A549 (cell line): ENCODE measurements around the gene TSGA10. TPM values are rescaled to one million over a fixed set of nuclear protein-coding genes. Genes with fewer than 3 reads are reported as not detected.

Source experiments
- ATAC-seq, 2 experiments: fragments of 200-7000 bp in 1 of 2; fragments of >200 bp in 1 of 2; cut with Nextera tagmentation in 1 of 2; cut with Tn5 transposase in 1 of 2; 3 replicates each; pipeline versions ENCODE4 v1.8.0 to v1.9.1; 2018 to 2020; ENCODE audit warnings: mild to moderate bottlenecking in 1 of 2, moderate library complexity in 1 of 2
- CTCF ChIA-PET: fragments of 300-600 bp; sonication (Branson Sonifier 250); formaldehyde crosslinking; extraction: SDS; loops from one replicate; lab custom pipeline; 2021; ENCODE audit warnings: antibody characterized with exemption, inconsistent platforms; lab: Yijun Ruan, JAX
- POLR2A ChIA-PET: fragments of 350-600 bp; formaldehyde crosslinking; extraction: SDS; loops from one replicate; lab custom pipeline; 2021; ENCODE audit warnings: antibody characterized with exemption, inconsistent platforms; lab: Yijun Ruan, JAX
- DNase-seq, 2 experiments: peaks; one replicate each; pipeline versions ENCODE4 v3.0.0 to v3.0.0-alpha.2; 2011 to 2016; ENCODE audit warnings: low read depth in 1 of 2, low spot score in 1 of 2
- FAIRE-seq: peaks from 2 replicates; lab custom pipeline; 2011; peaks lifted over from hg19 to GRCh38; lab: Jason Lieb, UNC
- H3K27ac ChIP-seq, 2 experiments: fragments of >200 bp; sonication (Bioruptor Twin); formaldehyde crosslinking; 3 replicates each; pipeline ENCODE4 v1.5.1; 2016 to 2017
- H3K4me1 ChIP-seq: fragments of >200 bp; sonication (Bioruptor Twin); formaldehyde crosslinking; 3 replicates; pipeline ENCODE4 v1.6.1; 2016
- H3K4me2 ChIP-seq: fragments of >200 bp; sonication (Bioruptor Twin); formaldehyde crosslinking; 3 replicates; pipeline ENCODE4 v1.6.1; 2016
- H3K4me3 ChIP-seq: fragments of >200 bp; sonication (Bioruptor Twin); formaldehyde crosslinking; 3 replicates; pipeline ENCODE4 v1.5.1; 2016
- H3K9me3 ChIP-seq: fragments of >200 bp; sonication (Bioruptor Twin); formaldehyde crosslinking; 3 replicates; pipeline ENCODE4 v1.6.1; 2016
- BHLHE40 ChIP-seq: IDR thresholded peaks from 2 replicates; pipeline ENCODE4 v1.6.1; 2012; ENCODE audit warnings: low read depth, low read length, inconsistent platforms
- CBX2 ChIP-seq: fragments of 200-600 bp; sonication (generic); IDR thresholded peaks from 2 replicates; pipeline ENCODE4 v1.6.1; 2016; ENCODE audit warnings: low read depth, mild to moderate bottlenecking, borderline replicate concordance
- CHD2 ChIP-seq: fragments of 150-350 bp; IDR thresholded peaks from 2 replicates; pipeline ENCODE4 v1.6.1; 2014; ENCODE audit warnings: low read length; ENCODE audit not compliant: partially characterized antibody
- CHD4 ChIP-seq: fragments of 200-600 bp; sonication (generic); IDR thresholded peaks from 2 replicates; pipeline ENCODE4 v1.6.1; 2016; ENCODE audit warnings: antibody characterized with exemption, mild to moderate bottlenecking, borderline replicate concordance
- EP300 ChIP-seq, 2 experiments: fragments of >200 bp; sonication (Bioruptor Twin); formaldehyde crosslinking; IDR thresholded peaks; 2 replicates in 1 of 2; 3 replicates in 1 of 2; pipeline ENCODE4 v1.6.1; 2016 to 2017
- FOSB ChIP-seq: fragments of 250-450 bp; sonication (Bioruptor Pico); IDR thresholded peaks from 2 replicates; pipeline ENCODE4 v1.5.0; 2020; ENCODE audit warnings: mild to moderate bottlenecking, moderate library complexity
- HEYL ChIP-seq: fragments of 250-450 bp; sonication (Bioruptor Pico); IDR thresholded peaks from 2 replicates; pipeline ENCODE4 v1.8.0; 2021; ENCODE audit warnings: mild to moderate bottlenecking, moderate library complexity
- HOXA7 ChIP-seq: fragments of 250-450 bp; sonication (Bioruptor Pico); IDR thresholded peaks from 2 replicates; pipeline ENCODE4 v1.5.0; 2020; ENCODE audit warnings: mild to moderate bottlenecking, moderate library complexity
- HOXB5 ChIP-seq: fragments of 250-450 bp; sonication (Bioruptor Pico); IDR thresholded peaks from 2 replicates; pipeline ENCODE4 v1.5.0; 2020; ENCODE audit warnings: mild to moderate bottlenecking, moderate library complexity
- JUN ChIP-seq, 2 experiments: fragments of >200 bp; sonication (Bioruptor Twin); formaldehyde crosslinking; IDR thresholded peaks; 2 replicates in 1 of 2; 3 replicates in 1 of 2; pipeline ENCODE4 v1.6.1; 2016 to 2017
- MAFK ChIP-seq: fragments of 450-650 bp; IDR thresholded peaks from 2 replicates; pipeline ENCODE4 v1.6.1; 2014; ENCODE audit not compliant: partially characterized antibody
- MAZ ChIP-seq: fragments of 150-350 bp; IDR thresholded peaks from 2 replicates; pipeline ENCODE4 v1.6.1; 2014; ENCODE audit warnings: antibody characterized with exemption, low read depth, low read length, borderline replicate concordance
- MYC ChIP-seq: IDR thresholded peaks from 2 replicates; pipeline ENCODE4 v1.6.1; 2012; ENCODE audit warnings: mild to moderate bottlenecking, inconsistent platforms, low read length, improper control_type of control experiment, borderline replicate concordance
- NFE2L2 ChIP-seq: fragments of 150-350 bp; conservative IDR thresholded peaks from 2 replicates; pipeline ENCODE4 v1.6.1; 2014; ENCODE audit warnings: low read length
- NR3C1 ChIP-seq: fragments of >200 bp; sonication (Bioruptor Twin); formaldehyde crosslinking; IDR thresholded peaks from 3 replicates; pipeline ENCODE4 v1.6.1; 2017
- PHF8 ChIP-seq: fragments of 200-600 bp; sonication (generic); IDR thresholded peaks from 2 replicates; pipeline ENCODE4 v1.6.1; 2016; ENCODE audit warnings: low read depth, mild to moderate bottlenecking, antibody characterized with exemption, moderate library complexity, borderline replicate concordance
- RAD21 ChIP-seq, 2 experiments: fragments of >200 bp in 1 of 2; sonication (Bioruptor Twin) in 1 of 2; formaldehyde crosslinking in 1 of 2; IDR thresholded peaks in 1 of 2; conservative IDR thresholded peaks in 1 of 2; 2 replicates in 1 of 2; 3 replicates in 1 of 2; pipeline ENCODE4 v1.6.1; 2012 to 2018; ENCODE audit warnings: inconsistent platforms in 1 of 2
- RNF2 ChIP-seq: fragments of 200-600 bp; sonication (generic); IDR thresholded peaks from 2 replicates; pipeline ENCODE4 v1.6.1; 2016; ENCODE audit warnings: low read depth, mild to moderate bottlenecking, antibody characterized with exemption, moderate library complexity, borderline replicate concordance
- SREBF2 ChIP-seq: fragments of 450-650 bp; IDR thresholded peaks from 2 replicates; pipeline ENCODE4 v1.6.1; 2014; ENCODE audit warnings: mild to moderate bottlenecking, moderate library complexity
- TP53 ChIP-seq: fragments of 250-450 bp; sonication (Bioruptor Pico); IDR thresholded peaks from 2 replicates; pipeline ENCODE4 v1.5.0; 2021; ENCODE audit warnings: mild to moderate bottlenecking, moderate library complexity
- WGBS: methylation state at CpG from one replicate; pipeline ENCODE4 v1.1.6; 2017; ENCODE audit errors: missing lambda C conversion rate; 5-methylcytosine and 5-hydroxymethylcytosine counted together
- polyA plus RNA-seq, 4 experiments: library from polyadenylated mRNA; depleted of rRNA in 3 of 4; stranded (reverse); fragments of >200 nt; fragmentation: RNase III in 1 of 4; extraction: RNeasy Plus Mini Kit Qiagen cat#74134 plus additional on column Dnase treatment in 1 of 4; gene quantifications; 2 replicates in 3 of 4; 3 replicates in 1 of 4; pipeline ENCODE4 v1.2.3, GENCODE V29; 2011 to 2017
- small RNA-seq, 6 experiments: library from RNA; depleted of rRNA; stranded (forward); fragments of <200 nt; gene quantifications; one replicate each; pipeline ENCODE3, GENCODE V24; 2012
- TF ChIP-seq, protein P1 (sequence below): fragments of 250-450 bp; sonication (Bioruptor Pico); IDR thresholded peaks from 2 replicates; pipeline ENCODE4 v1.5.0; 2021; ENCODE audit warnings: mild to moderate bottlenecking, moderate library complexity, borderline replicate concordance
- TF ChIP-seq, protein P2 (sequence below): fragments of >200 bp; sonication (Bioruptor Twin); formaldehyde crosslinking; IDR thresholded peaks from 3 replicates; pipeline ENCODE4 v1.5.1; 2016
- TF ChIP-seq, protein P3 (sequence below): IDR thresholded peaks from 2 replicates; pipeline ENCODE4 v1.6.1; 2012; ENCODE audit warnings: low read depth, borderline replicate concordance

Gene TSGA10
- polyA plus RNA-seq, 2 of the 4 experiments (the other 2 are of a cell fraction): 4.2 to 4.3 TPM

DNA sequence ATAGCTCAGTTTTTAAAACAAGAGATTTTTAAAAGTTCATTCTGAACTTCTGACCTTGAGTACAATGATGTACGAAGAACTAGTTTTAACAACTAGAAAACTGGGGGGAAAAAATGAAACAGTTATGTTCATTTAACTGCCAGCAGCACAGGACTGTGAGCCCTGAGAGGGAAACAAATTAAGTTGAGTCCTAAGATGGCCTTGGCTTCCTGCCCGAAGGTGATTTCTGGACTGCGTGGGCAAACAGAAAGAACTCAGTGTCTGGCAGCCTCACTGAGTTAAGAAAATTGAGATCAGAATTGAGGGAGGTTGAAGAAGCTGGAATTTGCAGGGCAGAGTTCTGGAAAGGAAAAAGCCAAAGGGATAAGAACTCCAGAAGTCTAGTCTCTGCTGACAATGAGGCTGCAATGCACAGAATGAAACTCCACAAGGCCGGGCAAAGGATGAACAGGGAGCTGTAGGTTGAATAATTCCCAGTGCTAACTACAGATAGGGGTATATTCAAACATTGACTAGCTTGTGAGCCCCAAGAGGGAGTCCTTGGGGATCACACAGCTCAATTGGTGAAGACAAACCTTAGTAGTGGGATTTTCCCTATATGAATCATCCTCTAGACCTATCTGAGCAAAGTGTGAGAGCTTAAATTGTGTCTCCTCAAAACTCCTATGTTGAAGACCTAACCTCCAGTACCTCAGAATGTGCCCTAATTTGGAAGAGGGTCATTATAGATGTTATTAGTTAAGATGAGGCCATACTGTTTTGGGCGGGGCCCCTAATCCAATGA is 205.6 kb downstream of the TSGA10 start:
- 81% methylated on average over 5 of the region's 5 CpGs for WGBS
- no peak for DNase-seq
- CTCF ChIA-PET: interaction anchor here (0.6 kb wide), 1 partner anchor 43 kb away, joined by 3 read pairs; no protein-coding TSS in a partner anchor
- no peak for ATAC-seq
- H3K4me3 ChIP-seq: no peak overlapping the region
- FAIRE-seq: no peak
- no peaks in the 10 kb centered on the region for H3K9me3 ChIP-seq
- no peak overlapping the region for H3K27ac ChIP-seq
- TF ChIP-seq SREBF2: no peak
- TF ChIP-seq CHD2: no peak
- no peak for TF ChIP-seq HOXA7
- TF ChIP-seq TP53 (CRISPR knock-in tag): no peak
- TF ChIP-seq MAFK: no peak
- TF ChIP-seq RAD21 (conservative IDR thresholded peaks at IDR 0.05 in 1 of 2, IDR thresholded peaks at IDR 0.05 in 1 of 2): no peak
- TF ChIP-seq PHF8: no peak
- no peak for TF ChIP-seq MYC
- no peak for TF ChIP-seq HEYL (CRISPR knock-in tag)
- no peak for TF ChIP-seq BHLHE40
- TF ChIP-seq JUN (IDR thresholded peaks at IDR 0.05): no peak
- TF ChIP-seq, protein P1, sequence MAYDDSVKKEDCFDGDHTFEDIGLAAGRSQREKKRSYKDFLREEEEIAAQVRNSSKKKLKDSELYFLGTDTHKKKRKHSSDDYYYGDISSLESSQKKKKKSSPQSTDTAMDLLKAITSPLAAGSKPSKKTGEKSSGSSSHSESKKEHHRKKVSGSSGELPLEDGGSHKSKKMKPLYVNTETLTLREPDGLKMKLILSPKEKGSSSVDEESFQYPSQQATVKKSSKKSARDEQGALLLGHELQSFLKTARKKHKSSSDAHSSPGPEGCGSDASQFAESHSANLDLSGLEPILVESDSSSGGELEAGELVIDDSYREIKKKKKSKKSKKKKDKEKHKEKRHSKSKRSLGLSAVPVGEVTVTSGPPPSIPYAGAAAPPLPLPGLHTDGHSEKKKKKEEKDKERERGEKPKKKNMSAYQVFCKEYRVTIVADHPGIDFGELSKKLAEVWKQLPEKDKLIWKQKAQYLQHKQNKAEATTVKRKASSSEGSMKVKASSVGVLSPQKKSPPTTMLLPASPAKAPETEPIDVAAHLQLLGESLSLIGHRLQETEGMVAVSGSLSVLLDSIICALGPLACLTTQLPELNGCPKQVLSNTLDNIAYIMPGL (CRISPR knock-in tag): no peak
- H3K4me2 ChIP-seq: no peak overlapping the region
- POLR2A ChIA-PET: no interaction called here
- H3K4me1 ChIP-seq: no peaks in the 10 kb centered on the region

DNA sequence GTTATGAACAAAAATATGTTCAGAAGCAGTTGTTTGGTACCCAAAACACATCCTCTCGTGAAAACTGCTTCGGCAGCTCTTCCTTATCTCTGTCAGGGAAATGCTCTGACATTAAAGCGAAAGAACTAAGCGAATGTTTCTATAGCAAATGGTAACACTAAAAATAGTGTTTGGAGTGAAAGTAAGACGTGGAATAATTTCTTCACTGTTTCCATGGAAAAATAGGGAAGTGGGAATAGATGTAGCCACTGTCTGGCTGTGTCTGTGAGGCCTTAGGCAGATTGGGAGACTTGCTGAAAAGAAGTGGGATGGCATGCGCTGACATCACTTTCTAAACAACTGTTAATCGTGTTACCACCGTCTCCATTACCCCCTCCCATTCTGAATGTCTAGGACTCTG is 207.2 kb downstream of the TSGA10 start:
- FAIRE-seq: no peak

More for the DNA sequence above, 207.2 kb downstream of the TSGA10 start:
- Histone ChIP-seq H3K4me3 (no peak overlapping the region), H3K27ac (no peak overlapping the region), H3K9me3 (no peaks in the 10 kb centered on the region), H3K4me2 (no peak overlapping the region), H3K4me1 (no peaks in the 10 kb centered on the region)
- TF ChIP-seq RNF2: no peak
- no peak for TF ChIP-seq EP300 (IDR thresholded peaks at IDR 0.05)
- TF ChIP-seq BHLHE40: no peak
- TF ChIP-seq SREBF2: no peak
- TF ChIP-seq MAZ: no peak
- TF ChIP-seq, protein P2, sequence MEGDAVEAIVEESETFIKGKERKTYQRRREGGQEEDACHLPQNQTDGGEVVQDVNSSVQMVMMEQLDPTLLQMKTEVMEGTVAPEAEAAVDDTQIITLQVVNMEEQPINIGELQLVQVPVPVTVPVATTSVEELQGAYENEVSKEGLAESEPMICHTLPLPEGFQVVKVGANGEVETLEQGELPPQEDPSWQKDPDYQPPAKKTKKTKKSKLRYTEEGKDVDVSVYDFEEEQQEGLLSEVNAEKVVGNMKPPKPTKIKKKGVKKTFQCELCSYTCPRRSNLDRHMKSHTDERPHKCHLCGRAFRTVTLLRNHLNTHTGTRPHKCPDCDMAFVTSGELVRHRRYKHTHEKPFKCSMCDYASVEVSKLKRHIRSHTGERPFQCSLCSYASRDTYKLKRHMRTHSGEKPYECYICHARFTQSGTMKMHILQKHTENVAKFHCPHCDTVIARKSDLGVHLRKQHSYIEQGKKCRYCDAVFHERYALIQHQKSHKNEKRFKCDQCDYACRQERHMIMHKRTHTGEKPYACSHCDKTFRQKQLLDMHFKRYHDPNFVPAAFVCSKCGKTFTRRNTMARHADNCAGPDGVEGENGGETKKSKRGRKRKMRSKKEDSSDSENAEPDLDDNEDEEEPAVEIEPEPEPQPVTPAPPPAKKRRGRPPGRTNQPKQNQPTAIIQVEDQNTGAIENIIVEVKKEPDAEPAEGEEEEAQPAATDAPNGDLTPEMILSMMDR: no peak
- no peak for TF ChIP-seq PHF8
- TF ChIP-seq NR3C1: no peak
- no peak for TF ChIP-seq CBX2
- TF ChIP-seq HOXB5 (CRISPR knock-in tag): no peak
- no peak for TF ChIP-seq CHD4
- TF ChIP-seq HEYL (CRISPR knock-in tag): no peak
- TF ChIP-seq, protein P3, sequence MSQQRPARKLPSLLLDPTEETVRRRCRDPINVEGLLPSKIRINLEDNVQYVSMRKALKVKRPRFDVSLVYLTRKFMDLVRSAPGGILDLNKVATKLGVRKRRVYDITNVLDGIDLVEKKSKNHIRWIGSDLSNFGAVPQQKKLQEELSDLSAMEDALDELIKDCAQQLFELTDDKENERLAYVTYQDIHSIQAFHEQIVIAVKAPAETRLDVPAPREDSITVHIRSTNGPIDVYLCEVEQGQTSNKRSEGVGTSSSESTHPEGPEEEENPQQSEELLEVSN: no peak
- TF ChIP-seq NFE2L2: no peak
- no peak for TF ChIP-seq RAD21 (conservative IDR thresholded peaks at IDR 0.05 in 1 of 2, IDR thresholded peaks at IDR 0.05 in 1 of 2)
- no peak for TF ChIP-seq FOSB (CRISPR knock-in tag)
- DNase-seq (no peak), ATAC-seq (no peak)
- 60% methylated on average over 8 of the region's 8 CpGs for WGBS
- CTCF ChIA-PET: no interaction called here
- POLR2A ChIA-PET: no interaction called here

Small RNAs within 50 kb of the gene (small RNA-seq; reads per million reads assigned to genes)
- 0 reads per million in 6 experiments for gene AC092587.1

Other genes starting within 250 kb of the TSGA10 start
- gene CRACDL, start 218.7 kb downstream of the TSGA10 start, polyA plus RNA-seq (2011; rRNA removed): 0.11 and 0.21 TPM in 2 replicates
- 0.36 to 0.51 TPM (median 0.45 TPM) in 3 replicates for gene CRACDL, start 218.7 kb downstream of the TSGA10 start, polyA plus RNA-seq (2017; fragmentation: RNase III; extraction: RNeasy Plus Mini Kit Qiagen cat#74134 plus additional on column Dnase treatment)
- gene C2orf15, start 13.2 kb downstream of the TSGA10 start, polyA plus RNA-seq (2011; rRNA removed): 1.2 and 1.6 TPM in 2 replicates
- gene C2orf15, start 13.2 kb downstream of the TSGA10 start, polyA plus RNA-seq (2017; fragmentation: RNase III; extraction: RNeasy Plus Mini Kit Qiagen cat#74134 plus additional on column Dnase treatment): 0.80 to 1.4 TPM (median 1.3 TPM) in 3 replicates
- 10.0 and 10.9 TPM in 2 replicates for gene LIPT1, start within 50 bp of the TSGA10 start, polyA plus RNA-seq (2011; rRNA removed)
- 4.1 to 4.8 TPM (median 4.2 TPM) in 3 replicates for gene LIPT1, start within 50 bp of the TSGA10 start, polyA plus RNA-seq (2017; fragmentation: RNase III; extraction: RNeasy Plus Mini Kit Qiagen cat#74134 plus additional on column Dnase treatment)
- 17.8 and 33.7 TPM in 2 replicates for gene MITD1, start 26.1 kb upstream of the TSGA10 start, polyA plus RNA-seq (2011; rRNA removed)
- 36.3 to 38.4 TPM (median 37.1 TPM) in 3 replicates for gene MITD1, start 26.1 kb upstream of the TSGA10 start, polyA plus RNA-seq (2017; fragmentation: RNase III; extraction: RNeasy Plus Mini Kit Qiagen cat#74134 plus additional on column Dnase treatment)
- 36.1 and 43.5 TPM in 2 replicates for gene MRPL30, start 26.2 kb upstream of the TSGA10 start, polyA plus RNA-seq (2011; rRNA removed)
- 37.9 to 49.3 TPM (median 40.0 TPM) in 3 replicates for gene MRPL30, start 26.2 kb upstream of the TSGA10 start, polyA plus RNA-seq (2017; fragmentation: RNase III; extraction: RNeasy Plus Mini Kit Qiagen cat#74134 plus additional on column Dnase treatment)
- gene LYG2, start 100.7 kb upstream of the TSGA10 start, polyA plus RNA-seq (2011; rRNA removed): not detected in 2 replicates
- not detected in 3 replicates for gene LYG2, start 100.7 kb upstream of the TSGA10 start, polyA plus RNA-seq (2017; fragmentation: RNase III; extraction: RNeasy Plus Mini Kit Qiagen cat#74134 plus additional on column Dnase treatment)
- 4.0 and 4.3 TPM in 2 replicates for gene LYG1, start 146.3 kb upstream of the TSGA10 start, polyA plus RNA-seq (2011; rRNA removed)
- 2.4 to 3.2 TPM (median 2.9 TPM) in 3 replicates for gene LYG1, start 146.3 kb upstream of the TSGA10 start, polyA plus RNA-seq (2017; fragmentation: RNase III; extraction: RNeasy Plus Mini Kit Qiagen cat#74134 plus additional on column Dnase treatment)
- gene TXNDC9, start 181.4 kb upstream of the TSGA10 start, polyA plus RNA-seq (2011; rRNA removed): 53.3 and 65.6 TPM in 2 replicates
- gene TXNDC9, start 181.4 kb upstream of the TSGA10 start, polyA plus RNA-seq (2017; fragmentation: RNase III; extraction: RNeasy Plus Mini Kit Qiagen cat#74134 plus additional on column Dnase treatment): 36.7 to 37.2 TPM (median 36.7 TPM) in 3 replicates
- 25.0 and 52.9 TPM in 2 replicates for gene EIF5B, start 182.4 kb upstream of the TSGA10 start, polyA plus RNA-seq (2011; rRNA removed)
- gene EIF5B, start 182.4 kb upstream of the TSGA10 start, polyA plus RNA-seq (2017; fragmentation: RNase III; extraction: RNeasy Plus Mini Kit Qiagen cat#74134 plus additional on column Dnase treatment): 75.4 to 81.5 TPM (median 75.7 TPM) in 3 replicates